Measurements from ENCODE around the gene EMP2.
"Not testable (repeated sequence)": the region's sequence is repeated elsewhere in the genome, so short reads cannot be mapped to it uniquely, and the experiment has no call there.

Gene EMP2

DNA sequence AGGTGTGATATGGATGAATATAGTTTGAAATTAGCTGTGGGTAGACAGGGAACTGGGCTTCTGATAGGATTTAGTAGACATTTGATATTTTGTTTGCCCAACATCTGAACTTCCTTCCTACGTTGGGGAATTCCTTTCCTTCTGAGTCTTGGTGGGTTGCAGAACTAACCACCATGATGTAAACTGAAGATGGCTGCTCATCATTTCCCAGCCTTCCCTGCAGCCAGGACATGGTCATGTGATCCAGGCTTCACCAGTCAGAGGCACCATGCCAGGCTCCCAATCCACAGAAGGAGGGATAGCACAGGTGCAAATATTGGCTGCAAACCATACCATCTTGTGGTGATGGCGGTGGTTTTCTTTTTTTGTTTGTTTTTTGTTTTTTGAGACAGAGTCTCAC, 57.4 kb downstream of the EMP2 start:
- no peak for DNase-seq (ENCODE audit: low read depth in 1 of 2, low spot score in 1 of 2)

DNA sequence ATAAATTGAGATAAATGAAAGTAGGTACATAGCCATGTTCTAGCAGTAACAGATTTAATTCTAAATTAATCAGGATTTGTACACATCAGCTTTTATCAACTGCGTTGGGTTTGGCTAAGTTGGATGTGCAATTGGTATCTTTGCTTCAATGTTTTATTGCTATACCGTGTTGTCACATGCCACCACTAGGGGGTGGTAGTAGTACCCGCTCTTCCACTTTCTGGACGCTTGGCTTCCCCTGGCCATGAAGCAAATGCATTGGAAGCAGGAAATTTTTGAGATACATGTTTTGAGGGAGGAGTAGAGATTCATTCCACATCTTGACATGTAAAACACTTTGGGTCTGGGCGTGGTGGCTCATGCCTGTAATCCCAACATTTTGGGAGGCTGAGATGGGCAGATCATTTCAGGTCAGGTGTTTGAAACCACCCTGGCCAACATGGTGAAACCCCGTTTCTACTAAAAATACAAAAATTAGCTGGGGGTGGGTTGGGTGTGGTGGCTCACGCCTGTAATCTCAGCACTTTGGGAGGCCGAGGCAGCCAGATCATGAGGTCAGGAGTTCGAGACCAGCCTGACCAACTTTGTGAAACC, 58.6 kb downstream of the EMP2 start:
- peak in 1 of 2 donors; percentile 9 for DNase-seq (ENCODE audit: low read depth in 1 of 2, low spot score in 1 of 2)

GRCh38 chr16:10520869-10521578, 59.4 kb downstream of the EMP2 start:
- DNase-seq (ENCODE audit: low read depth in 1 of 2, low spot score in 1 of 2), result no peak

- DNase-seq (ENCODE audit: low read depth in 1 of 2, low spot score in 1 of 2), result no peak
Observed at GRCh38 chr16:10519929-10520868, 60.2 kb downstream of the EMP2 start.

GRCh38 chr16:10519297-10519696, 61.1 kb downstream of the EMP2 start:
- no peak for DNase-seq (ENCODE audit: low read depth in 1 of 2, low spot score in 1 of 2)

DNA sequence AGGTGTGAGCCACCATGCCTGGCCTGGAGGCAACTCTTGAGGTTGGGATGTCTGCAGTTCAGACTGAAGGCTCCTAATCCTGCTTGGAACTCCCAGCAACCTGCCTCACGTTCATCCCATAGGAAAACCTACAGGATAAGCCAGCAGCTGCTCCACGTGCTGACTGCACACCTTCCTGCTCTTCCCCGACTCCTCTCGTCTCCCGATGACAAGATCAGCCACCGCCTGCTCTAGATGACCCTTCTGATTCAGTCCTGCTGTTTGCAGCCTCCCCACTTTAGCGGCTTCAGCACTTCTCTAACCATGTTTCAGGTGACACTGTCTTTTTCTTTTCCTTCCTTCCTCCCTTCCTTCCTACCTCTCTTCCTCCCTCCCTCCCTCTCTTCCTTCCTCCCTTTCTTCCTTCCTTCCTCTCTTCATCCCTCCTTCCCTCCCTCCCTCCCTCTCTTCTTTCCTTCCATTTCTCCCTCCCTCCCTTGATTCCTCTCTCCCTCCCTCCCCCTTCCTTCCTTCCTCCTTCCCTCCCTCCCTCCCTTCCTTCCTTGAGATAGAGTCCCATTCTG, 61.8 kb downstream of the EMP2 start:
- no peak for DNase-seq (ENCODE audit: low read depth in 1 of 2, low spot score in 1 of 2)

GRCh38 chr16:10517868-10518267, 62.5 kb downstream of the EMP2 start:
- DNase-seq (ENCODE audit: low read depth in 1 of 2, low spot score in 1 of 2), result no peak

GRCh38 chr16:10514369-10515055, 65.9 kb downstream of the EMP2 start:
- DNase-seq (ENCODE audit: low read depth in 1 of 2, low spot score in 1 of 2), result peak in 1 of 2 donors; percentile 15

DNA sequence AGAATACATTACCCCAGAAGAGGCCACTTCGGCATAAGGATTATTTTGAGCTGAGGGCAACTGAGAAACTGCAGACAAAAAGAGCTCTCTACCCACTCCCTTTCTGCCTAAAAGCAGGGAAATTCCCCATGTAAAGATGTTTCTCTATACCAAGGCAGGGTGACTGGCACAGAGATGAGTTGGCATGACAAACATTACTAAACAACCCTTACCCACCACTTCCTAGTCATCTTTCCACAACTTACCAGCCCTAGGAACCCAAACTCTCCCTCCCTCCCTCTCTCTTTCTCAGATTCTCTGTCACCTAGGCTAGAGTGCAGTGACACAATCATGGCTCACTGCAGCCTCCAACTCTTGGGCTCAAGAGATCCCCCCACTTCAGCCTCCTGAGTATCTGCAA, 68.6 kb downstream of the EMP2 start:
- DNase-seq (ENCODE audit: low read depth in 1 of 2, low spot score in 1 of 2), result no peak

DNA sequence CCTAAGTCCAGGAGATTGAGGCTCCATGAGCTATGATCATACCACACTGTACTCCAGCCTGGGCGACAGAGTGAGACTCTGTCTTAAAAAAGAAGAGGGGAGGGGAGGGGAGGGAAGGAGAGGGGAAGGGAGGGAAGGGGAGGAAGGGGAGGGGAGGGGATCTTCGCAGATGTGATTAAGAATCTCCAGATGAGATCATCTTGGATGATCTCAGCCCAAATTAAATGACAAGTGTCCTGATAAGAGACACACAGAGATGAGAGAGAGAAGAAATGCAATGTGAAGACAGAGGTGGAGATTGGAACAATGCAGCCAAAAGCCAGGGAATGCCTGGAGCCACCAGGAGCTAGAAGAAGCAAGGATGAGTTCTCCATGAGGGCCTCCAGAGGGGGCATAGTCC, 70.1 kb downstream of the EMP2 start:
- no peak for DNase-seq (ENCODE audit: low read depth in 1 of 2, low spot score in 1 of 2)

DNA sequence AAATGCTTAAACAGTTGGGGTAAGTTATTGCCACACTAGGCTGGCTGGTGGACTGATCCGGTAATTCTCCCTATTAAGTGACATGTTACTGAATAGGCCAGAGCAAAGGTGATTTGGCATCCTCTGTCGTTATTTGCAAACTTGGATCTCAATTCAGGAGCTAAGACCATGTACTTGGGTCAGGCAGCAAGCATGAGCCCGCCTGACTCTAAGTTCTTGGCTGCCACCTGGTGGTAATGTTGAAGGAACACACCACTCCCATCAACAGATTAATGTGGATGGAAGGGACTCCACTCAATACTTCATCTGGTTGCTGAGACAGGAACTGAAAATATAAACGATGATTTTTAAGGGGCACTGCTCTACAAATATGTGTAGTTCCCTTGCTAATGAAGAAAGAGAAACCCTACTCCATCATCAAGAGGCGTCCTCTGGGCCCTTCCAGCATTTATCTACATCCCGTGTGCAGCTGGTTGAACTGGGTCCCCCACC, 70.8 kb downstream of the EMP2 start:
- peak in 1 of 2 donors; percentile 39 for DNase-seq (ENCODE audit: low read depth in 1 of 2, low spot score in 1 of 2)

DNA sequence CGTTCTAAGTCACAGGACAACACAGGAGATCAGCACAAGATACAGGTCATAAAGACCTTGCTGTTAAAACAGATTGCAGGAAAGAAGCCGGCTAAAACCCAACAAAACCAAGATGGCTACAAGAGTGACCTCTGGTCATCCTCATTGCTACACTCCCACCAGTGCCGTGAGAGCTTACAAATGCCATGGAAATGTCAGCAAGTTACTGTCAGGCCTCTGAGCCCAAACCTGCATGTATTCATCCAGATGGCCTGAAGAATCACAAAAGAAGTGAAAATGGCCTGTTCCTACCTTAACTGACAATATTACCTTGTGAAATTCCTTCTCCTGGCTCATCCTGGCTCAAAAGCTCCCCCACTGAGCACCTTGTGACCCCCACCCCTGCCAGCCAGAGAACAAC, 75.1 kb downstream of the EMP2 start:
- DNase-seq (ENCODE audit: low read depth in 1 of 2, low spot score in 1 of 2), result not testable (repeated sequence)

DNA sequence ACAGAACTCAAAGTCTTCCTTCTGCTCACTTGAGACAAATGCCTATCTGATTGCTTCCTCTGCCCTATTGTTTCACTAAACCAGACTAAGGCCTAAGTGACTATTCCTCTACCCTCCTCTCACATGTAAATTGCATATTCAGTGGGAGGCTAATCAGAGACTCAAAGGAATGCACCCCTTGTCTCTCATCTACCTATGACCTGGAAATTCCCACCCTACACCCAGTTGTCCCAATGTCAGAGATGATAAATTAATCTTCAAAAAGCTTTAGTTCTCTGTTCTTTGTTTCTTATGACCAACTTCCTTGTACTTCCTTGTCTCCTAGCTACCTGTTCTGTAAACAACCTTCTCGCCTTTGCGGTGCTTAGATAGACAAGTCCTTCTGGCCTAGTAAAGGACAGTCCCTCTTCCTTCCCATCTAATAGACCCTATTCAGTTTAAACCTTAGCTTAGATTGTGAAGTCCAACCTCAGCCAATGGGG, 76.0 kb downstream of the EMP2 start:
- no peak for DNase-seq (ENCODE audit: low read depth in 1 of 2, low spot score in 1 of 2)

- DNase-seq (ENCODE audit: low read depth in 1 of 2, low spot score in 1 of 2), result no peak
Observed at GRCh38 chr16:10502776-10503175, 77.6 kb downstream of the EMP2 start.

GRCh38 chr16:10501016-10501607, 79.3 kb downstream of the EMP2 start:
- no peak for DNase-seq (ENCODE audit: low read depth in 1 of 2, low spot score in 1 of 2)

DNA sequence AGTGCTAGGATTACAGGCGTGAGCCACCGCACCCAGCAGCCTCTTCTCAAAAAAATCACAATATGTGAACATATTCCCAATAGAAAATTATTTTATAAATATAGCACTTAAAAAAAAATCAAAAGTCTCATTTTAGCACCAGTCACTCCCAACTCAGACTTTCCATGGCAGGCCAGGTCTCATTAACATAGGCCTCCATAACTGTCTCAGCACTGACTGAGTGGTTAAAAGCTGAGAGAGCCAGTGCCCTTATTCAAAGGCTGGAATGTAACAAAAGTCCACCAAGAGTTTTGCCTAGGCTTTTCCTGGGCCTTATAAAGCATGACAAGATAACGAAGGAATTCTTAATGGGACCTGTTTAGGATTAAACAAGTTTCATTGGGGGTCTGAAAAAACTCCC, 79.8 kb downstream of the EMP2 start:
- DNase-seq (ENCODE audit: low read depth in 1 of 2, low spot score in 1 of 2), result no peak

- DNase-seq (ENCODE audit: low read depth in 1 of 2, low spot score in 1 of 2), result no peak
Observed at GRCh38 chr16:10497132-10498101, 83.0 kb downstream of the EMP2 start.

DNA sequence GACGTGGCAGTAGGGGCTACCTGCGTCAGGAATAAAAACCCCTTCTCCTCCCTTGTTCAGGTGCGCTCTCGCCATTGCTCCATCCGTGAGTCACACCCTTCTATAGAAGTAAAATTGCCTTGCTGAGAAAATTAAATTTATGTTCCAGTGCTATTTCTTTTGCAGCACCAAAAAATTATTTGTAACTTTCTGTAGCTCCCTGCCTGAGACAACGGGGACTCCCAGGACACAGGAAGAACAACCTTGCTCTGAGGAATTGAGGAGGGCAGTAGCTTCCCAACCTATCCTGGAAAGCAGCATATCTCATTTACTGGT, 85.4 kb downstream of the EMP2 start:
- no peak for DNase-seq (ENCODE audit: low read depth in 1 of 2, low spot score in 1 of 2)

GRCh38 chr16:10494343-10495030, 85.9 kb downstream of the EMP2 start:
- DNase-seq (ENCODE audit: low read depth in 1 of 2, low spot score in 1 of 2), result no peak
